H9 (cell line): ENCODE data around the gene OFD1. TPM values are rescaled to one million over a fixed set of nuclear protein-coding genes. Genes with fewer than 3 reads are reported as not detected.

Source experiments
- DNase-seq: peaks from one replicate; pipeline ENCODE4 v3.0.0-alpha.2; 2017
- H2AFZ ChIP-seq: one replicate; pipeline ENCODE4 v1.6.1; 2013; ENCODE audit warnings: mild to moderate bottlenecking, low read length, control low read depth, moderate library complexity
- H2AK5ac ChIP-seq: 2 replicates; pipeline ENCODE4 v1.6.1; 2013; ENCODE audit warnings: low read length, control low read depth, mixed read lengths; ENCODE audit not compliant: insufficient read length
- H2BK120ac ChIP-seq: one replicate; pipeline ENCODE4 v1.6.1; 2013; ENCODE audit warnings: low read depth, mild to moderate bottlenecking, low read length, control low read depth, inconsistent platforms; ENCODE audit not compliant: poor library complexity, severe bottlenecking
- H2BK12ac ChIP-seq: 2 replicates; pipeline ENCODE4 v1.6.1; 2013; ENCODE audit warnings: low read length, control low read depth, mixed read lengths, low read depth; ENCODE audit not compliant: insufficient read length
- H2BK15ac ChIP-seq: 2 replicates; pipeline ENCODE4 v1.6.1; 2013; ENCODE audit warnings: low read depth, low read length, control low read depth
- H2BK20ac ChIP-seq: one replicate; pipeline ENCODE4 v1.6.1; 2013; ENCODE audit warnings: low read depth, mild to moderate bottlenecking, low read length, control low read depth, inconsistent platforms; ENCODE audit not compliant: poor library complexity, severe bottlenecking
- H2BK5ac ChIP-seq: 2 replicates; pipeline ENCODE4 v1.6.1; 2013; ENCODE audit warnings: low read length, control low read depth, mixed read lengths; ENCODE audit not compliant: insufficient read length
- H3K14ac ChIP-seq: 2 replicates; pipeline ENCODE4 v1.6.1; 2013; ENCODE audit warnings: low read length, control low read depth; ENCODE audit not compliant: insufficient read depth
- H3K18ac ChIP-seq: 2 replicates; pipeline ENCODE4 v1.6.1; 2013; ENCODE audit warnings: low read depth, mild to moderate bottlenecking, mixed read lengths, low read length, control low read depth; ENCODE audit not compliant: insufficient read length
- H3K23ac ChIP-seq: 2 replicates; pipeline ENCODE4 v1.6.1; 2013; ENCODE audit warnings: low read length, control low read depth, mixed read lengths, low read depth; ENCODE audit not compliant: insufficient read length
- H3K23me2 ChIP-seq: 2 replicates; pipeline ENCODE4 v1.6.1; 2013; ENCODE audit warnings: low read depth, mild to moderate bottlenecking, mixed read lengths, low read length, control low read depth; ENCODE audit not compliant: insufficient read length, poor library complexity, severe bottlenecking
- H3K27ac ChIP-seq: 2 replicates; pipeline ENCODE4 v1.5.1; 2013; ENCODE audit warnings: low read length, control low read depth, mixed read lengths, low read depth; ENCODE audit not compliant: insufficient read length
- H3K27me3 ChIP-seq: 2 replicates; pipeline ENCODE4 v1.6.1; 2013; ENCODE audit warnings: low read length, control low read depth, inconsistent platforms; ENCODE audit not compliant: insufficient read depth
- H3K4ac ChIP-seq: 2 replicates; pipeline ENCODE4 v1.6.1; 2013; ENCODE audit warnings: low read depth, mild to moderate bottlenecking, control low read depth, inconsistent platforms, low read length, moderate library complexity
- H3K4me1 ChIP-seq: 2 replicates; pipeline ENCODE4 v1.6.1; 2013; ENCODE audit warnings: low read length, control low read depth, inconsistent platforms; ENCODE audit not compliant: insufficient read depth
- H3K4me2 ChIP-seq: 2 replicates; pipeline ENCODE4 v1.6.1; 2013; ENCODE audit warnings: low read length, control low read depth, mixed read lengths; ENCODE audit not compliant: insufficient read length, insufficient read depth
- H3K56ac ChIP-seq: 2 replicates; pipeline ENCODE4 v1.6.1; 2013; ENCODE audit warnings: low read depth, mild to moderate bottlenecking, mixed read lengths, low read length, control low read depth; ENCODE audit not compliant: insufficient read length
- H3K79me1 ChIP-seq: 2 replicates; pipeline ENCODE4 v1.6.1; 2013; ENCODE audit warnings: low read depth, mild to moderate bottlenecking, moderate library complexity, low read length, control low read depth, inconsistent platforms; ENCODE audit not compliant: insufficient read depth, poor library complexity, severe bottlenecking
- H3K79me2 ChIP-seq: 2 replicates; pipeline ENCODE4 v1.6.1; 2013; ENCODE audit warnings: low read length, control low read depth, inconsistent platforms; ENCODE audit not compliant: insufficient read depth
- H3K9ac ChIP-seq: 2 replicates; pipeline ENCODE4 v1.6.1; 2013; ENCODE audit warnings: low read length, control low read depth, mixed read lengths; ENCODE audit not compliant: insufficient read length; ENCODE audit errors: extremely low read depth
- H3K9me3 ChIP-seq: one replicate; pipeline ENCODE4 v1.6.1; 2013; ENCODE audit warnings: low read depth, low read length, inconsistent platforms; ENCODE audit not compliant: control insufficient read depth
- H3T11ph ChIP-seq: one replicate; pipeline ENCODE4 v1.6.1; 2013; ENCODE audit warnings: mild to moderate bottlenecking, low read length, control low read depth, inconsistent platforms
- H4K20me1 ChIP-seq: one replicate; pipeline ENCODE4 v1.6.1; 2013; ENCODE audit not compliant: control insufficient read depth, insufficient read length, insufficient read depth
- H4K5ac ChIP-seq: 2 replicates; pipeline ENCODE4 v1.6.1; 2013; ENCODE audit warnings: low read depth, mild to moderate bottlenecking, mixed read lengths, low read length, control low read depth; ENCODE audit not compliant: insufficient read length
- H4K8ac ChIP-seq: replicated peaks from 2 replicates; pipeline ENCODE4 v1.6.1; 2013; ENCODE audit warnings: low read length, control low read depth, mixed read lengths, low read depth; ENCODE audit not compliant: insufficient read length
- H4K91ac ChIP-seq: 2 replicates; pipeline ENCODE4 v1.6.1; 2013; ENCODE audit warnings: low read depth, mild to moderate bottlenecking, moderate library complexity, mixed read lengths, low read length, control low read depth; ENCODE audit not compliant: insufficient read length
- H3K27ac Mint-ChIP-seq, 3 experiments: 2 replicates in 2 of 3; 3 replicates in 1 of 3; pipeline ENCODE4 v1.8.0; 2020 to 2021; ENCODE audit warnings: mixed read lengths in 3 of 3, mild to moderate bottlenecking in 1 of 3, moderate library complexity in 1 of 3
- H3K27me3 Mint-ChIP-seq: 2 replicates; pipeline ENCODE4 v1.8.0; 2021; ENCODE audit warnings: low read depth, mild to moderate bottlenecking, moderate library complexity, mixed read lengths
- H3K36me3 Mint-ChIP-seq, 3 experiments: 2 replicates in 2 of 3; 3 replicates in 1 of 3; pipeline ENCODE4 v1.8.0; 2020 to 2021; ENCODE audit warnings: low read depth in 3 of 3, mixed read lengths in 3 of 3; ENCODE audit not compliant: insufficient read depth in 1 of 3
- H3K4me1 Mint-ChIP-seq, 2 experiments: 2 replicates each; pipeline ENCODE4 v1.8.0; 2020; ENCODE audit warnings: mixed read lengths in 2 of 2
- H3K4me3 Mint-ChIP-seq, 2 experiments: 2 replicates in 1 of 2; 3 replicates in 1 of 2; pipeline ENCODE4 v1.8.0; 2020 to 2021; ENCODE audit warnings: mild to moderate bottlenecking in 2 of 2, mixed read lengths in 2 of 2, moderate library complexity in 1 of 2
- H3K9me3 Mint-ChIP-seq, 2 experiments: 2 replicates in 1 of 2; 3 replicates in 1 of 2; pipeline ENCODE4 v1.8.0; 2020; ENCODE audit warnings: mild to moderate bottlenecking in 2 of 2, mixed read lengths in 2 of 2, moderate library complexity in 1 of 2
- CTCF ChIP-seq: fragments of 200-600 bp; sonication (generic); conservative IDR thresholded peaks from 3 replicates; pipeline ENCODE4 v1.8.0; 2021; ENCODE audit warnings: antibody characterized with exemption, mild to moderate bottlenecking
- WGBS: extraction: QIAGEN DNeasy Blood & Tissue Kit; methylation state at CpG from one replicate; pipeline ENCODE4 v1.1.7; 2013; ENCODE audit warnings: missing lambda C conversion rate, low lambda C conversion rate, mixed read lengths; ENCODE audit not compliant: insufficient read length; ENCODE audit errors: extremely low coverage; 5-methylcytosine and 5-hydroxymethylcytosine counted together
- total RNA-seq: library from RNA; stranded (reverse); gene quantifications from 2 replicates; pipeline ENCODE4 v1.2.1, GENCODE V29; 2021

The OFD1 gene
- total RNA-seq, 1 experiment from 2014 or later, result 36.0 TPM

- no peak for DNase-seq
- no peak overlapping the region for H3K56ac ChIP-seq
- peaks cover 11% of the 10 kb centered on the region; the same call in 1 of the 2 replicates for H3K4me1 ChIP-seq
- H3K27me3 ChIP-seq, result no peaks in the 10 kb centered on the region
- no peak overlapping the region for H2BK12ac ChIP-seq
- no peak overlapping the region for H2AFZ ChIP-seq
- no peak overlapping the region for H2BK5ac ChIP-seq
- H3K4ac ChIP-seq, result no peak overlapping the region
- H3K23me2 ChIP-seq, result no peaks in the 10 kb centered on the region
- peak overlapping the region in 1 of 3 experiments; percentile 39; a peak in 1 of 7 replicates for H3K27ac Mint-ChIP-seq
- no peak overlapping the region for H3K27ac ChIP-seq
- peaks cover 29 to 54% of the 10 kb centered on the region in 2 experiments for H3K4me1 Mint-ChIP-seq
- no peak overlapping the region for H4K5ac ChIP-seq
- no peak overlapping the region for H2BK20ac ChIP-seq
- peaks cover 23 to 35% of the 10 kb centered on the region in 2 experiments for H3K9me3 Mint-ChIP-seq
- H4K91ac ChIP-seq, result no peak overlapping the region
- no peaks in the 10 kb centered on the region for H3K79me2 ChIP-seq
- no peak overlapping the region for H3K4me2 ChIP-seq
- no peaks in the 10 kb centered on the region for H3K79me1 ChIP-seq
- no peak overlapping the region for H3K14ac ChIP-seq
- no peak overlapping the region for H3K18ac ChIP-seq
- H3K36me3 Mint-ChIP-seq, result peaks cover 18 to 69% (median 48%) of the 10 kb centered on the region in 3 experiments
- H2AK5ac ChIP-seq, result no peak overlapping the region
- no peak overlapping the region for H3K4me3 Mint-ChIP-seq
- no peak overlapping the region for H3K23ac ChIP-seq
- TF ChIP-seq CTCF, result no peak
- H3T11ph ChIP-seq, result no peak overlapping the region
- H4K8ac ChIP-seq, result no peak overlapping the region
- H3K9me3 ChIP-seq, result no peaks in the 10 kb centered on the region
- no peak overlapping the region for H2BK120ac ChIP-seq
- no peak overlapping the region; the same call in 1 of the 2 replicates for H2BK15ac ChIP-seq
- no peaks in the 10 kb centered on the region for H3K27me3 Mint-ChIP-seq
- H4K20me1 ChIP-seq, result no peaks in the 10 kb centered on the region
- no CpG with 5 or more reads among the region's 7 CpGs for WGBS
- no peak overlapping the region for H3K9ac ChIP-seq
Observed at GRCh38 chrX:13764281-13764680, 29.7 kb downstream of the OFD1 start.
